ENCODE measurements around the gene CCL2.
"Not testable (repeated sequence)": the region's sequence is repeated elsewhere in the genome, so short reads cannot be mapped to it uniquely, and the experiment has no call there.

The CCL2 gene

DNA sequence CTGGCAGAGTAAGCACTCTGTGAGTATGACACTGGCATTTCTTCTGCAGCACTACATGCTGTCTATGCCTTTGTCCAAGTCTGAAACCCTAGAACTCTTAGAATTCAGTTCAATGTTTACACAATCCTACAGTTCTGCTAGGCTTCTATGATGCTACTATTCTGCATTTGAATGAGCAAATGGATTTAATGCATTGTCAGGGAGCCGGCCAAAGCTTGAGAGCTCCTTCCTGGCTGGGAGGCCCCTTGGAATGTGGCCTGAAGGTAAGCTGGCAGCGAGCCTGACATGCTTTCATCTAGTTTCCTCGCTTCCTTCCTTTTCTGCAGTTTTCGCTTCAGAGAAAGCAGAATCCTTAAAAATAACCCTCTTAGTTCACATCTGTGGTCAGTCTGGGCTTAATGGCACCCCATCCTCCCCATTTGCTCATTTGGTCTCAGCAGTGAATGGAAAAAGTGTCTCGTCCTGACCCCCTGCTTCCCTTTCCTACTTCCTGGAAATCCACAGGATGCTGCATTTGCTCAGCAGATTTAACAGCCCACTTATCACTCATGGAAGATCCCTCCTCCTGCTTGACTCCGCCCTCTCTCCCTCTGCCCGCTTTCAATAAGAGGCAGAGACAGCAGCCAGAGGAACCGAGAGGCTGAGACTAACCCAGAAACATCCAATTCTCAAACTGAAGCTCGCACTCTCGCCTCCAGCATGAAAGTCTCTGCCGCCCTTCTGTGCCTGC lies at the start of gene CCL2:
CCL2 (plus strand) TSS at position 635 of the 730 bp plus-strand sequence; CDS start at position 700, 65 bp downstream.
- DNase-seq (ENCODE audit: low read depth in 2 of 2), result no peak

DNA sequence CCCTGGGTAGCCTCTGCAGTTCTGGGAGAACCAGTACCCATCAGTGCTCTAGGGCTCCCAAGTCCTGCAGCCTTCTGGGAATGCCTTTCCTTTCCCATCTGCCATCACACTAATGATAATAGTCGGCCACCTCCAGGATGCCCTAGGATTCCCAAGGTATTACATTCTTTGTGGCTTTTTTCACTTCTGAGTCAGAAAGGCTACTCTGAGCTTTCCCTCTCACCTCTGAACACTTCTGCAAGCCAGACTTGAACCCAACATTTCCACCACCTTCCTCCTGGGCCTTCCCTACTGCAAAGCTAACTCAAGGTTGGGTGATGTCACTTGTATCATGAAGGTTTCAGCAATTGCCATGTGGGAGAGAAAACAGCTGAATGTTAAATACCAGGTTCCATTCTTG lies 49.7 kb upstream of the CCL2 start:
- no peak for DNase-seq (ENCODE audit: low read depth in 2 of 2)

DNA sequence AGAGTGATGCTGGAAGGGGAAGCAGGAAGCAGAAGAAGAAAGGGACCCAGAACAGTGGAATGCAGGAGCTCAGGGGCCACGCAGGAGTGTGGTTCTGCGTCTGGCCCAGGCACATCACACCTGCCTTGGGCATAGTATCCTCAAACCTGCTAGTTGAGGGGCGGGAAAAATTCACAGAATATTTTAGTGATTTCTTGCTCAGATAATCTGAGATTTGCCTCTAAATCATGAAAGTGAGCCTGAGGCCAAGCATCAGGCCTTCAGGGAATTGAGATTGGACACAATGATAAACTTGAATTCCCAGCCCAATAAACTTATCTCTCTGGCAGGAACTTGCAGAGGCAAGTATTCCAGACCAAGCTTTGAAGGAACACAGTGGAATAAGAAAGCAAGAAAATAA lies 48.5 kb upstream of the CCL2 start:
- no peak for DNase-seq (ENCODE audit: low read depth in 2 of 2)

DNA sequence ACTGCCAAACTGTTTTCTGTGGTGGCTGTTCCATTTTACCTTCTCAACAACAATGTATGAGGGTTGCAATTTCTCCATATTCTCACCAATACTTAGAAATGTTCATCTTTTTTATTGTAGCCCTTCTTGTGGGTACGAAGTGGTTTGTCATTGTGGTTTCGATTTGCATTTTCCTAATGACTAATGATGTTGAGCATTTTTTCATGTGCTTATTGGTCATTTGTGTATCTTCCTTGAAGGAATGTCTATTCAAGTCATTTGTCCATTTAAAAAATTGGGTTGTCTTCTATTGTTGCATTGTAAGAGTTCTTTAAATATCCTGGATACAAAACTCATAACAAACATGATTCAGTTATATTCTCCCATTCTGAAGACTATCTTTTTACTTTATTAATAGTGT lies 47.5 kb upstream of the CCL2 start:
- no peak for DNase-seq (ENCODE audit: low read depth in 2 of 2)

DNA sequence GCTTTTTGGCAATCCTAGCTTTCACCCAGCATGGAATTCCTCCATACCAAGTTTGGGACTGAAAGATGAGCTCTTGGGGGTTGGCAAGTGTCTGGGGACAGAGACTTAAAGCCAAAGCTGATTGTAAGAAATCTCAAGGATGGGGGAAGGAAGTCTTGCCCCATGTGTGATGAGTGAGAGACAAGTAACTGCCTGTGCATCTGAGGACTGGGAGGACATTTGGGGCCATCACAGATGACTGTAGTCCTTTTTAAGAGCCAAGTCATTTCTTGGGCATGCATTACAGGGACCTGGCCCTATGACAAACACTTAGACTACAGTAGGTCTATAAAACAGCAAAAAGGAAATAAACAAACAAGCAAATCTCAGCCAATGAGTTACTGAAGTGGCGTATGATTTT lies 36.3 kb upstream of the CCL2 start:
- no peak for DNase-seq (ENCODE audit: low read depth in 2 of 2)

DNA sequence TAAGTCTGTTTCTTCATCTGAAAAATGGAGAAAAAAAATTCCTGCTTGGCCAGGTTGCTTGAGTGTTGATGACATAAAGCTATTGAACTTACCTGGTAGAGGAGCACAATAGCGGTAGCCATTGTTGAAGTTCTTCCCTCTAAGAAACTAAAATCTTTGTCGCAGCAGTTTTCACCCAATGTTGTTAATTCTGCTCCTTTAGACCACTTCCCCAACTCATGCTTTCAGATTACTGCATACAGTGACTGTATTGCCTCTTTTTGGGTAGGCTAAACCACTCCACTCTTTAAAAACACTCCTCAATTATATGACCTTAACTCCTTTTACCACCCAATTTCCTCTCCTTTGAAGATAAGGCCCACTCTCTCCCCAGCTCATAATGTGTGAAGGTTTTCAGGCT lies 35.7 kb upstream of the CCL2 start:
- DNase-seq (ENCODE audit: low read depth in 2 of 2), result no peak

DNA sequence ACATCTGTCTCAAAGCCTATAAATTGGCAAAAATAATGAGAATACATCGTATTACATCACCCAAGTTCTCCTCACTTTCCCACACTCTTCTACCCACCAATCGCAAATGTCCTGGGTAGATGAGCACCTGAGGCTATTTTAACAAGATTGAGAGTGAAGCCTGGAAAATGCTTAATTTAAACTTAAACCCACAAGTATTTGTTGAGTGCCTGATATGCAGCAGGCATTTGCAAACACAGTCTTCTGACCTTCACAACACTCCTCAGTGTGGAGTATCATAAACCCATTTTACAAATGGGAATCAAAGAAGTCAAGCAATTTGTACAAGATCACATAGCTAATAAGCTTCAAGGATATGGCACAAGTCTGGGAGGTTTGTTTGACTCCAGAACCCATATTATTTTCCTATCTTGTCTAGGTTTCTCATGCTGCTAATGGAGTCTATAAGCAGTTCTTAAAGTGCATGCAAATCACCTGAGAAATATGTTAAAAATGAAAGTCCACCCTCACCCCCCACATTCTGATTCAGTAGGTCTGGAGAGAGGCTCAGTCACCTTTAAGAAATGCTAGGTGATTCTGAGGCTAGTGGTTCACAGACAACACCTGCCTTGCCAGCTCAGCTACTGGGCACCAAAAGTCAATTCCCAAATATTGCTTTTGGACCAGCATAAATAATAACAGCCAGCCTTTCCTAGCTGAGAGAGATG lies 34.9 kb upstream of the CCL2 start:
- DNase-seq (ENCODE audit: low read depth in 2 of 2), result no peak

DNA sequence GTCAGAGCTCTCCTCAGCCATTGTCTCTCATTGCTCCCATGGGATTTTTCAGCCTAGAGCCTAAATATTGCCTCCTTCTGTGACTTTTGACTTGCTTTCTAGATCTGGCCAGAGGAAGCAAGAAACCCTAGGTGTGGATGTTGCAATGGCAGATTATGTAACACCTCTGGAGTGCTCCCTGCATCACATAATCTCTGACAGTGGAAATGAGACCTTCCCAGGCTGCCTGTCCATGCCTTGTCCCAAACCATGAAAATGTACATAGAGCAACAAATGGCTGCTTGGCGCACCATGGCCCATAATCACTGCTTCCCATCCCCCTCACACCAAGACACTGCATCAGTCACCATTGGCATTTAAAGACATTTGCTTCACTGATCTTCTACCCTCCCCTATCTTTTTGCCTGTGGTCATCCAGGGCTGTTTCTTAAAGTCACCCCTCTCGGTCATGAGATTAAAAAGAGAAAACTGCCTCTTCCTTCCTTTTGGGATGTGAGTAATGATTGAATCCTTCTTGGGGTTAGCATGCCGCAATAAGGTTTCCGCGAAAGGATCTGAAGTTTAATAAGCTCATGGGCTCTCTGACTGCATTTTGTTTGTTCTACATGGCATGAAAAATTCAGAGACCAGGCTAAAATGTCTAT lies 34.2 kb upstream of the CCL2 start:
- no peak for DNase-seq (ENCODE audit: low read depth in 2 of 2)

DNA sequence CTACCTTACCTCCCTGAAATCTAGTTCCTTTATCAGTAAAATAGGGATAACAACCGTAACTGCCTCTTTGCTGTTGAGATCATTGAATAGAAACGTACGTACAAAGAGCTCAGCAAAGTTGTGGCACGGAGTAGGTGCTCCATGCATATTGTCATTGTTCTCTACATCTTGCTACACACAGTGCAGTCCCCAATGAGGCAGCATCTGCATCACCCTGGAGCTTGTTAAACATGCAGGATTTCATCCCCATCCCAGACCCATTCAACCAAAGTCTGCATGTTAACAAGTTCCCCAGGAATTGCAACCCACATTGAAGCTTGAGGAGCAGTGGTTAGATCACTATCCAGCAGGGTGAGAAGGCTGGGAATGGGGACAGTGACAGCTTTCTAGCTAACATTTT lies 33.7 kb upstream of the CCL2 start:
- no peak for DNase-seq (ENCODE audit: low read depth in 2 of 2)

DNA sequence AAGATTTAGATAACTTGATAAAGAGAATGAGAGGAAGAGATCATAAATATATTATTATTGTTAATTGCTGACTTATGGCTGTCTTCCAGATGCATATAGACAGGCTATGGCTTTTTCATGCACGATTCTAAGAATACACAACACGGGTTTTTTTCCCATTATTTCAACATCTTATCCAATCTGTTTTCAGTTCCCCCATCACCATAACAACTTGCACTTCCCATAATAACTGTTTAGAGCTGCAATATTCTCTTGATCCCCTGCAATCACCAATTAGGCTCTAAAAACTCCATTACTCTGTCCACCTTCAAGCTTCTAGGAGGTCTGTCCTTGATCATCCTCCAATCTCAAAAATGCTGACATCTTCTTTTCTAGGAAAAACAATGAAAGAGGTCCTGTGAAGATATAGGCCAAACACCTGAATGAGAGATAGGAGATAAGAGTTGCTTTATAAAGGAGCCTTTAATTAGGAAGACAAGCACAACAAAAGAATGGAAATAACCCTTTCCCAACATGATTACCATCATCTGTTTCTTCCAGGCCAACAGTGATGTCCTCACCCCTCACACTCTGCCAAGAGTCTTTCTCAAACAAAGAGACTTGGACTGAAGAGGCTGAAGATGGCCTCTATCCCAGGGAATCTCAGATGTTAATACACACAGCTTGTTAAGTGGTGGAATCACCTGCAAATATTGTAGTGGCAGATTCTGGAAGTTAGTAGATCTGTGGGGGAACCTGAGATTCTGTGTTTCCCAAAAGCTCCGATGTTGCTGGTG lies 32.2 kb upstream of the CCL2 start:
- no peak for DNase-seq (ENCODE audit: low read depth in 2 of 2)

DNA sequence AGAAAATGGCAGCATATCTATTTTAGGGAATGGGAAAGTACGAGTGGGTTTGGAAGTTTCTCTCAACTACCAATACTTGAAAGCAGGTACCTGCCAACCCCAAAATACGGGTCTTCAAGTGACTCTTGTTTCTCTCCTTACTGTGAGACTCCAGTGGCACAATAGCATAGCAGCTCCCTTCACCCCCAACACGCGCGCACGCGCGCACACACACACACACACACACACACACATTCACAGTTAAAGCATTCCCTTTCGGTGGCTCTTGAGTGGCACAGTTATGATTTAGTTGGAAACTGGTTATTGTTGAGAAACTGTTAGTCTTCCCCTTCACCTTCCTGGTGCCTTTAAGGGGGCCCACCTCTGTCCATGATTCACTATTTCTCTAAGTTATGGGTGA lies 30.0 kb upstream of the CCL2 start:
- no peak for DNase-seq (ENCODE audit: low read depth in 2 of 2)

DNA sequence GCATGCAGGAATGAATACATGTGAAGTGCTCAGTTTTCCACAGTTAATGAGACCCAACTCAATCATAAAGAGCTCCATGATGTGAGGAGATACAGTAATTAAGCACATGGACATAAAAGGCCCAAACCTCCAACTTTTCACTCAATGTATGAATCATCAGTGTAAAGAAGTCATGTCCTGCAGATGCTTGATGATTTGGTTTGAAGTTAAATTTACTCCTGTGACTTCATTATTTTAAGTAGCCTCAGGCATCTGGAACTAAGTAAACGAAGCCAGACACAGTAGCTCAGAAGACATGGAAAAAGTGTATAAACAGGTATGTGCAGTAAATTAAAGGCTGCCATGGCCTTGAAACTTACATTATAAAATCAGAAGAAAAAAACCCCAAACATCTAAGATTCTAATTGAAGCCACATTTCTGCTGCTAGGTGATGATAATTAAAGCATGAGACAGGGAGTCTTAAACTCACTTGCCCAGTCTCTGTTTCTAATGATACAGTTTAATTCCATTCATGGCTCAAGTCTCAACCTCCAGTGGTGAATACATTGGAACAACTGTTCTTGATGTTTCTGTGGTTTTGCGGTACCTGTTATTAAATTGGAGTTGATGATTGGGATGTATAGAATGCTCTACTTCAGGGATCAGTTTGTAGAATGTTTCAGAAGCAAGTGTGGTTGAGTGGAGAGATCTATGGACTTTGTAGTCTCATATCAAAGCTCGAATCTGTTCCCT lies 28.9 kb upstream of the CCL2 start:
- DNase-seq (ENCODE audit: low read depth in 2 of 2), result no peak

DNA sequence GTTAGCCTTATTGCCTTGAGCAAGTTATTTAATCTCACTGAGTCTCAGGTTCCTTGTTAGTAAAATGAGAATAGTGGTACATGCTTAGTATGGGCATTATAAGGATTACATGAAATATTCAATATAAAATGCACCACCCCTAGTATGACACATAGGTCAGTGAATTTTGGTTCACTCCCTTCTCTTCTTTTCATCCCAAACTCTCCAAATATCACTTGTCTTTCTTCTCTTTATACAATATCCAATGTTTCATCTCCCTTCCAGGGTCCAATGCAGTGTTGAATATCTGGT lies 28.4 kb upstream of the CCL2 start:
- DNase-seq (ENCODE audit: low read depth in 2 of 2), result no peak

DNA sequence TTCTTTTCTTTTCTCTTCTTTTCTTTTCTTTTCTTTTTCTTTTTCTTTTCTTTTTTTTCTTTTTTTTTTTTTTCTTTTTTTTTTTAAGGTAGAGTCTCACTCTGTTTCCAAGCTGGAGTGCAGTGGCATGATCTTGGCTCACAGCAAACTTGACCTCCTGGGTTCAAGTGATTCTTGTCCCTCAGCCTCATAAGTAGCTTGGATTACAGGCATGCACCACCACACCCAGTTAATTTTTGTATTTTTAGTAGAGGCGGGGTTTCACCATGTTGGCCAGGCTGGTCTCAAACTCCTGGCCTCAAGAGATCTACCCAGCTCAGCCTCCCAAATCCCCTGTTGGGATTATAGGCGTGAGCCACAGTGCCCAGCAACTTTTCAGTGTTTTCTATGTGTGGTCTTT lies 27.8 kb upstream of the CCL2 start:
- DNase-seq (ENCODE audit: low read depth in 2 of 2), result not testable (repeated sequence)

DNA sequence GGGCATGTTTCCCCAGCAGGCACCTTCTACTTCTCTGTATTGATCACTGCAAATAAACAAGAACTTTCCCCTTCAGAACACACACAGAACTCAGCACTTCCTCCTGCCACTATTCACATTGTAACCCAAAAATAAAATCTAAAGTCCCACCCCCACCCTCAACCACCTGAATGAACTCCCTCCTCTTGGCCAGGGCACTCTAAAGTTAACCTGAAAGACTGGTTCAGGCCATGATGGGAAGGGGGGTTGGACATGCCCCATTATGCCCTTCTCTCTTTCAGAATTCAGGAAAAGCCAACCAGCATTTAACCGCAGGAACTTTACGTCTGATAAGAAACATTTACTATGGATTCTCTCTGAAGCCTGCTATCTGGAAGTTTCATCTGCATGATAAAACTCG lies 27.4 kb upstream of the CCL2 start:
- no peak for DNase-seq (ENCODE audit: low read depth in 2 of 2)

DNA sequence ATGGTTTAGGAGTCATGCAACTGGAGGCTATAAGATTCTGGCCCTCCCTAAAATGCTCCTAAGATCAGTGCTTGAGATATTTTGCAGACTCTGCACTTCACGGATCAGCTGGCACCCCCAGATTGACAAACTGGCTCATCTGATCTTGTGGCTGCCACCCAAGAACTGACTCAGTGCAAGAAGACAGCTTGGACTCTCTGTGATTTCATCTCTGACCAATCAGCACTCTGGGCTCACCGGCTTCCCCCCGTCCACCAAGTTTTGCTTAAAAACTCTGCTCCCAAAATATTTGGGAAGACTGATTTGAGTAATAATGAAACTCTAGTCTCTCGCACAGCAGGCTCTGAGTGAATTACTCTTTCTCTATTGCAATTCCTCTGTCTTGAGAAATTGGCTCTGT lies 26.3 kb upstream of the CCL2 start:
- no peak for DNase-seq (ENCODE audit: low read depth in 2 of 2)

DNA sequence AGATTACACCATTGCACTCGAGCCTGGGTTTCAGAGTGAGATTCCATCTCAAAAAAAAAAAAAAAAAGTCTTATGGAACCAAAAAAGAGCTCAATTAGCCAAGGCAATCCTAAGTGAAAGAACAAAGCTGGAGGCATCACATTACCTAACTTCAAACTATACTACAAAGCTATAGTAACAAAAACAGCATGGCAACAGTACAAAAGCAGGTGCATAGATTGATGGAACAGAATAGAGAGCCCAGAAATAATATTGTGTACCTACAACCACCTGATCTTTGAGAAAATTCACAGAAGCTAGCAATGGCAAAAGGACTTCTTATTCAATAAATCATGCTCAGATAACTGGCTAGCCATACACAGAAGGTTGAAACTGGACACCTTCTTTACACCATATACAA lies 24.7 kb upstream of the CCL2 start:
- DNase-seq (ENCODE audit: low read depth in 2 of 2), result no peak

DNA sequence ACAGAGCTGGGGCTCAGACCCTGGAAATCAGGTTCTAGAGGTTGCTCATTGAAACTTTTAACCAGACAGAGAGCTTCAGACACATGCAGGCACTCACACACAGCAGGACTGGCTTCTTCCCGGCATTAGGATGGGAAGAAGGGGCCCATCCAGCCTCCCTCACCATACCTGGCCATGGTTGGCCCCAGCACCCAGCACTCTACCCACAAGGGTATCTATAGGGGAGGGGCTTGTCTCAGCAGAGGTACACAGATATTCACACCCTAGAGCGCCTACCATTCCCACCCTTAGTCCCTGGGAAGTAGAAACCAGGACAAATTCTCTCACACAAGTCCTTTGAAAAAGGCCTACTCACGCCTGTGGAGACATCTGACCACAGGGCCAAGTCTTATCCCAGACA lies 20.5 kb upstream of the CCL2 start:
- no peak for DNase-seq (ENCODE audit: low read depth in 2 of 2)

DNA sequence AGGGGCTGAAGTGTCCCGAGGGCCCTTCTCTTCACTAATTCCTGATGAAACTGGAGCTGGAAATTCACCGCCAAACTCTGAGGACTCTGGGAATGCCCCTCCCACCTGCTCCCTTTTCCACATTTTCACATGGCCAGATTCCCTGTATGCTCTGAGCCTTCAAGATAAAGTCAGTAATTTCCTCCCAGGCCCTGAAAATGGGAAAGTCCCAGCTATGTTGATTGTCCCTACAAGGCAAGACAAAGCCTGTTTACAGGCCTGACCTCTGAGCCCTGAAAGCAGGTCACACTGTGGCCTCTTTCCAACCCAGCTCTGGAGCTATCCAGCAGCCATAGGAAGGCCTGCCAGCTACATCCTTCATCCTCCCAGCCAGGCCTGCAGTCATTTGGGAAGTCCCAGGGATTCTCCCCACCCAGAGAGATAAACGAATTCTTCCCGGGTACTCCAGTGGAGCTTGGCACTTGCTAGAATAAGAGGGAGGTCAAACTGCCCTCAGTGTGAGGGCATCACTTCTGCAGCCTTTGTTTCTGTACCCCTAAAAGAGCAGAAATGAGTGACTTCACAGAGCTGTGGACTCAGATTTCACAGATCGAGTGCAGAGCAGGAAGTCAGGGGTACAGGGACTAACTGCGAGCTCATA lies 19.6 kb upstream of the CCL2 start:
- DNase-seq (ENCODE audit: low read depth in 2 of 2), result no peak

DNA sequence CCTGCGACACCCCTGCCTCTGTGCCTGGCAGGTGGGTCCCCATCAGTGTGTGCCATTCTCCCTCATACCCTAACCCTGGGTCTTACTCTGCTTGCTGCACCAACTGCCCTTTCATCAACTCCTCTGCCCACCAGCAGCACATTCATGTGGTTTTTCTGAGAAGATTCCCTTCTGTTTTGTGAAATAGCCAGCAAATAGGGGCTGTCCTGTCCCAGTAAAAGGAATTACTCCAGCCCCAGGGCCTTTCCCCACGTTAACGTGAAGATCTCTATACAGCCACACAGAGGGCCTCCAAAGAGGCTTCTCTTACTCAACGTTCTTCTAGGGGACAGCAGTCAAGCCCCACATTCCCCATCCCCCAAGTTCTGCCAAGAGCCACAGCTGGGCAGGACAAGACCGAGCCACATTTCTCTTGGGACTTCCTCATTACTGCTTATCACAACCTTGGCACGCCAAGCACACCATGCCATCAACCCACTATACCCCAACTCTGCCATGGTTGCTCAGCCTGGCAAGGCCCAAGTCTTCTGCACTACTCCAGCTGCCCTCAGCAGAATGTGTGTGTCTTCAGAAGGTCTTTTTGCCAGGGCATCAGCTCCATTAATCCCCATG lies 18.7 kb upstream of the CCL2 start:
- no peak for DNase-seq (ENCODE audit: low read depth in 2 of 2)

DNA sequence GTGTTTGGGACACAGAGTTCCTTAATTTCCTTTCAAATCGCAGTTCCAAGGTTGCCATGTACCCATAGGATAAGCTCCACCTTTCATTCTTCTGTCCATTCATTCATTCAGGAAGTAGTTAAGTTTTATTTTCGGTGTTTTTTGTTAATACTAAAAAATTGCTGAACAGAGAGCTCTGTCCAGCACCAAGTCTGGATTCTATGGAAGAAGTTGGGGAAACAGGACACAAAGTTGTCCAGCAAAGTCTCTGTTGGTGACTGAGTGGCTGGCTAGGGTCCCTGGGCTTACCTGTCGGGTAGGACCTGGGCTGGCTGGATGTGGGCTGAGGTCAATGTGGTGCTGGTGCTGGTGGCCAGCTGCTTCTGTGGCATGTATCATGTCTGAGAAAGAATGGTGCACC lies 17.6 kb upstream of the CCL2 start:
- no peak for DNase-seq (ENCODE audit: low read depth in 2 of 2)

Data from stimulated activated CD4-positive, alpha-beta T cell treated with anti-CD3 and anti-CD28 coated beads, Interleukin-1b, Interleukin-23, amount 100 ng/mL, for 1 hour (primary cell).